ENCODE measurements around the gene FGD5. TPM values are rescaled to one million over a fixed set of nuclear protein-coding genes. Genes with fewer than 3 reads are reported as not detected.

Gene FGD5
- total RNA-seq, 6 experiments from 2014 or later = not detected

DNA sequence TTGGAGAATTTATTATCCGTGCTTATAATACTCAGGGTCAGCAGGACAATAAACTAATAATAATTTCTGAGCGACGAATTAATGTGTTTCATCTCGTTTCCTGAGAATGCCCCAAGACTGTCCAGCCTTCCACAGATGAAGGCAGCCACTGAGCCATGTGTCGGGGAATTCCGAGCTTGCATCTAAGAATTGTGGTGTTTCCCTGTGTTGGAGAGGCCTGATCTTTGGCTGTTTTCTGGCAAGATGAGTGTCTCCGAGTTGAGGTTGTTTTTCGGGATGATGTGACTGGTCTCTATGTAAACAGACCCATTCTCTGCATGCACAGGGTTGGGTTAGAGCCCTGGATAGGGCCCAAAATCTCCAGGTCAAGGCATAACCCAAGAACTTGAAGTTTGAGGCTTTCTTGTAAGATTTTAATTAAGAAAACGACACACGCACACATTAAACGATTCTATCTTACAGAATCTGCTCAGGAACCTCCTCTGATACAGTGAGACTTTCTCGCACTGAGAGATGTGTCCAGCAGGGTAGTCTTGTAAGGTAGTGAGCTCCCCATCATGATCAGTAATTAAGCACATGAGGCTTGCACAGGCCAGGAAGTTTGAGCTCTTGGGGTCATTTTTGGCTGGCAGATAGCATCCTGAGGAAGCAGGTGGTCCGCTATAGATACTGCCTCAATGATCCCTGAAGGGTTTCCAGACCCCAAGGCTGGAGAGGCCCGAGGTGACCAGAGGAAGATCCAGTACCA is 14.4 kb downstream of the FGD5 start:
- no peak overlapping the region for H3K27ac Mint-ChIP-seq
- TF ChIP-seq, protein P1, sequence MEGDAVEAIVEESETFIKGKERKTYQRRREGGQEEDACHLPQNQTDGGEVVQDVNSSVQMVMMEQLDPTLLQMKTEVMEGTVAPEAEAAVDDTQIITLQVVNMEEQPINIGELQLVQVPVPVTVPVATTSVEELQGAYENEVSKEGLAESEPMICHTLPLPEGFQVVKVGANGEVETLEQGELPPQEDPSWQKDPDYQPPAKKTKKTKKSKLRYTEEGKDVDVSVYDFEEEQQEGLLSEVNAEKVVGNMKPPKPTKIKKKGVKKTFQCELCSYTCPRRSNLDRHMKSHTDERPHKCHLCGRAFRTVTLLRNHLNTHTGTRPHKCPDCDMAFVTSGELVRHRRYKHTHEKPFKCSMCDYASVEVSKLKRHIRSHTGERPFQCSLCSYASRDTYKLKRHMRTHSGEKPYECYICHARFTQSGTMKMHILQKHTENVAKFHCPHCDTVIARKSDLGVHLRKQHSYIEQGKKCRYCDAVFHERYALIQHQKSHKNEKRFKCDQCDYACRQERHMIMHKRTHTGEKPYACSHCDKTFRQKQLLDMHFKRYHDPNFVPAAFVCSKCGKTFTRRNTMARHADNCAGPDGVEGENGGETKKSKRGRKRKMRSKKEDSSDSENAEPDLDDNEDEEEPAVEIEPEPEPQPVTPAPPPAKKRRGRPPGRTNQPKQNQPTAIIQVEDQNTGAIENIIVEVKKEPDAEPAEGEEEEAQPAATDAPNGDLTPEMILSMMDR (IDR thresholded peaks at IDR 0.05) = no peak

DNA sequence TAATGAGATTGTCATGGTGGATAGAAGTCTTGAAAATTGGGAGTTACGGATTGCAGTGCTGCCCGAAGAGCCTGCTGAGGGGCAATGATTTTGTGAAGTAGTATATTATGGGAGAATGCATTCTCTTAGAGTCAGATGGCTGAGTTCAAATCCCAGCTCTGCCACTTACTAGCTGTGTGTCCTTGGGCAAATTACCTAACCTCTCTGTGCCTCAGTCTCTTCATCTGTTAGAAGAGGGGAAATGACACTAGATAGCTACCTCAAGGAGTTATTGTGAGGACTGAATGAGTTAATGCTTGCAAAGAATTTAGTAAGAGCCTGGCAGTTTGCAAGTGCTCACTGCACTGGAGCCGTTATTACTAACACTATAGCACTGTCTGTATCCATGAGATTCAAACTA is 15.4 kb downstream of the FGD5 start:
- Mint-ChIP-seq H3K9me3 (no peaks in the 10 kb centered on the region), H3K36me3 (ENCODE audit: low read depth) (no peaks in the 10 kb centered on the region), H3K27ac (no peak overlapping the region), H3K4me3 (no peak overlapping the region), H3K27me3 (ENCODE audit: insufficient read depth) (peaks cover 70% of the 10 kb centered on the region), H3K4me1 (ENCODE audit: low read depth) (no peaks in the 10 kb centered on the region)
- TF ChIP-seq, protein P1 (IDR thresholded peaks at IDR 0.05) = no peak
- DNase-seq = no peak

More for the DNA sequence above, 14.4 kb downstream of the FGD5 start:
- Mint-ChIP-seq H3K27me3 (ENCODE audit: insufficient read depth) (peaks cover 73% of the 10 kb centered on the region), H3K9me3 (no peaks in the 10 kb centered on the region), H3K36me3 (ENCODE audit: low read depth) (no peaks in the 10 kb centered on the region), H3K4me3 (no peak overlapping the region), H3K4me1 (ENCODE audit: low read depth) (no peaks in the 10 kb centered on the region)
- no peak for DNase-seq

DNA sequence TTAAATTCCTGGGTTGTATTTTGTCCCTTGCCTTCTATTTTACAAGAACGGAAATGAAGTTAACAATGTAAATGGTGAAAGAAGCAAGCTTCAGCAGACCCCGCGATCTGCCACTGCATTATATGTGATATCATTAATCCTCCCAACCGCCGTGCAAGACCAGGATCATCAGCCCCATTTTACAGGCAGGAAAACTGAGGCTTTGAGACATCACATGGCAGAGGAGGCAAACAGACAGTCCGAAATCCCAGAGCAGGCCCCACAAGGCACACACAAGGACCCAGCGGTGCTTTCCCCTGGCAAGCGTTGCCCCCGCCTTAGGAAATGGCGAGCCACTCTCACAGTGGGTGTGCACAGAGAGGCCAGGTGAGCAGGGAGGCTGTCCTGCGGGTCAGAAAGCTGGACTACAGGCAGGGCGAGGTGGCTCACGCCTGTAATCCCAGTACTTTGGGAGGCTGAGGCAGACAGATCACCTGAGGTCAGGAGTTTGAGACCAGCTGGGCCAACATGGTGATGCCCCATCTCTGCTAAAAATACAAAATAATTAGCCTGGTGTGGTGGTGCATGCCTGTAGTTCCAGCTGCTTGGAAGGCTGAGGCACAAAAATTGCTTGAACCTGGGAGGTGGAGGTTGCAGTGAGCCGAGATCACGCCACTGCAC is 16.2 kb downstream of the FGD5 start:
- no peaks in the 10 kb centered on the region for H3K36me3 Mint-ChIP-seq (ENCODE audit: low read depth)
- H3K4me3 Mint-ChIP-seq = no peak overlapping the region
- no peaks in the 10 kb centered on the region for H3K4me1 Mint-ChIP-seq (ENCODE audit: low read depth)
- TF ChIP-seq, protein P1 (IDR thresholded peaks at IDR 0.05) = no peak
- DNase-seq = no peak
- H3K9me3 Mint-ChIP-seq = no peaks in the 10 kb centered on the region
- H3K27ac Mint-ChIP-seq = no peak overlapping the region
- peaks cover 64% of the 10 kb centered on the region for H3K27me3 Mint-ChIP-seq (ENCODE audit: insufficient read depth)

DNA sequence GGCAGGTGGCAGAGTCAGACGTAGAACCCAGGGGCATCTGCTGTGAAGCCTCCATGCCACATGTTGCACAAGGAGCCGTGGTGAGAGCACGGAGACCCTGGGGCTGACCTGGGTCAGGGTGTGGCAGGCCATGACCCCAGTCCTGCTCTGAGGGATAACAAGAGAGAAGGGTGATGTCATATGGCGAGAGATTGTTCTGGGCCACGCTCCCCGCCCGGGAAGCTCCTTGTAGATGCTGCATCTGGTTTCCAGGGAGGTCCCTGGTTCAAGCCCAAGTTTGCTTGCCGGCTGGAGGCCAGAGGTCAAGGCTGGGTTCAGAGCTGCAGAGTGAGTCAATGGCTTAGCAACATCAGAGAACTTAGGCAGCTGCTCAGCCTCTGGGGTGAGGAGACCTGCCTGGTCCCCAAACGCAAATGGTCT is 17.3 kb downstream of the FGD5 start:
- DNase-seq = no peak
- H3K4me1 Mint-ChIP-seq (ENCODE audit: low read depth) = no peaks in the 10 kb centered on the region
- H3K27me3 Mint-ChIP-seq (ENCODE audit: insufficient read depth) = peaks cover 59% of the 10 kb centered on the region
- no peak overlapping the region for H3K27ac Mint-ChIP-seq
- H3K4me3 Mint-ChIP-seq = no peak overlapping the region; the same call in 1 of the 2 replicates
- TF ChIP-seq, protein P1 (IDR thresholded peaks at IDR 0.05) = no peak
- H3K36me3 Mint-ChIP-seq (ENCODE audit: low read depth) = no peaks in the 10 kb centered on the region
- H3K9me3 Mint-ChIP-seq = no peaks in the 10 kb centered on the region

DNA sequence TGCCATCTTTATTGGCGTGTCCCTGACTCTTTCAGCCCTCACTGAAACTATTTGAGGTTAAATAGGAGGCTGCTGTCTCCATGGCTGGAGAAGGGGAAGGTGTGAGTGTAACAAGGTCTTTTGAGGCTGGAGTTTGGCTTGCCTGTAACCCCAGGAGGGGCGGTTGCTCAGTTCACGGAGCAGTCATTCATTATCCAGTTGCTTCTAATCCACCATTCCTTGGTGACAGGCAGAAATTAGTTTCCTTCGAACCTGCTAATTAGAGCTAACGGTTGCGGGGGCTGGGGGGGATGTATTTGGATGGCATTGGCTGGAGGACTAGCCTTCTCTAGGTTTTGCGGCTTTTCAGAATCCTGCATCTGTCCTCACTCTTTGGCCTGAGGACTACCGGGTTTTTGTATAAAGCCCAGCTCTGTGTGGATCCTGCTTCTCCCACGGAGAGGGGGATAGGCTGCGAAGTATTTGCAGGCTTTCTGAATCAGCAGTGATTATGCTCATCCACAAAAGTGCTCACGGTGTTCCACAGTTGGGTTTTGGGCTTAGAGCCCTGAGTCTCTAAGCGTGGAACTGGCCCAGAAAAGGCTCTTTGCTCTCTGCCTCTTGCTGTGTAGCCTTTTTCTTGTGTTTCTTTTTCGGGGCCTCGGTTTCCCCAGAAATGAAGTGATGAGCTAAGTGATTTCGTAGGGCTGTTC is 18.6 kb downstream of the FGD5 start:
- TF ChIP-seq, protein P1 (IDR thresholded peaks at IDR 0.05) = no peak
- H3K36me3 Mint-ChIP-seq (ENCODE audit: low read depth) = no peaks in the 10 kb centered on the region
- H3K9me3 Mint-ChIP-seq = no peaks in the 10 kb centered on the region
- DNase-seq = no peak
- H3K27me3 Mint-ChIP-seq (ENCODE audit: insufficient read depth) = peaks cover 55% of the 10 kb centered on the region
- no peaks in the 10 kb centered on the region for H3K4me1 Mint-ChIP-seq (ENCODE audit: low read depth)
- no peak overlapping the region for H3K27ac Mint-ChIP-seq
- H3K4me3 Mint-ChIP-seq = no peak overlapping the region

All from HFFc6 (cell line).